ENCODE results near the gene GBA2. TPM values are rescaled to one million over a fixed set of nuclear protein-coding genes. Genes with fewer than 3 reads are reported as not detected.
A peak's percentile ranks its signal among the peaks of the same experiment; 100 is the strongest.

The GBA2 gene
- total RNA-seq, 1 donor from 2014 or later: 130 TPM

DNA sequence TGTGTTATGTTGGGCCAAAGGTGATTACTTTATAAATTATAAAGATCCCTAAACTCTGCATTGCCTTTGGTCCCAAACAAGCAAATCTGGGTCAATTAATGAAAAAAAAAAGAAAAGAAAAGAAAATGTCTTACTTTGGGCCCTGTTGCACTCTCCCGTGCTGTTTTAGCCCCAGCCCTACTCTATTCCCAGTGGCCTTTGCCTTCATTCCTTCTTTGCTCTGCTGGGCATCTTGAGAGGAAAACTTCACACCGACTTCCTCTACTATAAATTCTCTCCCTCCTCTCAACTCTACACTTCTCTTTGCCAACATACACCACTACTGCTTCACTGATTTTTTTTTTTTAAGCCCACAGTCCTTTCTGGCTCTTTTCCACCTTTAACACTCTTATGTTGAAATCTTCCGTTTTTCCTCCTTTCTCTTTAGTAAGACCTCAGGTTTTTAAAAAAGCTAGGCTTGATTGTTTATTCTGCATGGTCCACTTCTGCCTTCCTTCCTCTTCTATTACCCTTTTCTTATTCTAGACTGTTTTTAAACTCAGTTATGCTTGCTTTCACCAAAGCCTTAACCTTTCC lies 9.5 kb upstream of the GBA2 start:
- no peak for DNase-seq (ENCODE audit: low spot score, unreplicated experiment)
- no peaks in the 10 kb centered on the region for H3K27me3 Mint-ChIP-seq
- peak overlapping the region; percentile 97 for H3K4me3 Mint-ChIP-seq (ENCODE audit: low read depth)
- H3K27ac Mint-ChIP-seq: peak overlapping the region; percentile 78
- H3K9me3 Mint-ChIP-seq (ENCODE audit: low read depth): no peaks in the 10 kb centered on the region
- H3K4me1 Mint-ChIP-seq (ENCODE audit: low read depth): peaks cover 30% of the 10 kb centered on the region
- no peak for TF ChIP-seq CTCF (IDR thresholded peaks at IDR 0.05; ENCODE audit: unreplicated experiment)
- peaks cover 4% of the 10 kb centered on the region for H3K36me3 Mint-ChIP-seq (ENCODE audit: insufficient read depth)

DNA sequence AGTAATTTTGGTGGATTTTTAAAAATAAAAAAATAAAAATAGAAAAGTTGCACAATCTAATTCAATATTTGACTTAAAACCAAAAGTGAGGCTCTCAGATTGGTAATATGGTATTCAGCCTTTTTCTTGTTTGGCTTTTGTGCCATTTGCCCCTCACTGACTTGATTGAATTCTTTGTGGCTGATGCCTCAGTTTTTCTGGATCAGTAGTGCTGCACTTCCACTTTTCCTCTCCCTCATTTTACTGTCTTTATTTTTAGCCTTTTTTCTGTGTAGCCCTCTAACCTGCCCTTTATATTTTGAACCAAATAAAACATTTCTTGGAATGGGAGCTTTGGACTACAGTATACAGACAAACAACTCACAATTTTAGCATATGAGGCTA lies 8.9 kb upstream of the GBA2 start:
- peak overlapping the region; percentile 78 for H3K27ac Mint-ChIP-seq

GRCh38 chr9:35757226-35757891 lies 8.3 kb upstream of the GBA2 start:
- TF ChIP-seq CTCF (IDR thresholded peaks at IDR 0.05; ENCODE audit: unreplicated experiment): no peak
- H3K9me3 Mint-ChIP-seq (ENCODE audit: low read depth): no peaks in the 10 kb centered on the region
- H3K27me3 Mint-ChIP-seq: no peaks in the 10 kb centered on the region

More for the DNA sequence above, 8.9 kb upstream of the GBA2 start:
- peaks cover 30% of the 10 kb centered on the region for H3K4me1 Mint-ChIP-seq (ENCODE audit: low read depth)
- H3K4me3 Mint-ChIP-seq (ENCODE audit: low read depth): peak overlapping the region; percentile 97
- H3K9me3 Mint-ChIP-seq (ENCODE audit: low read depth): no peaks in the 10 kb centered on the region
- DNase-seq (ENCODE audit: low spot score, unreplicated experiment): no peak
- peaks cover 8% of the 10 kb centered on the region for H3K36me3 Mint-ChIP-seq (ENCODE audit: insufficient read depth)
- H3K27me3 Mint-ChIP-seq: no peaks in the 10 kb centered on the region
- no peak for TF ChIP-seq CTCF (IDR thresholded peaks at IDR 0.05; ENCODE audit: unreplicated experiment)

DNA sequence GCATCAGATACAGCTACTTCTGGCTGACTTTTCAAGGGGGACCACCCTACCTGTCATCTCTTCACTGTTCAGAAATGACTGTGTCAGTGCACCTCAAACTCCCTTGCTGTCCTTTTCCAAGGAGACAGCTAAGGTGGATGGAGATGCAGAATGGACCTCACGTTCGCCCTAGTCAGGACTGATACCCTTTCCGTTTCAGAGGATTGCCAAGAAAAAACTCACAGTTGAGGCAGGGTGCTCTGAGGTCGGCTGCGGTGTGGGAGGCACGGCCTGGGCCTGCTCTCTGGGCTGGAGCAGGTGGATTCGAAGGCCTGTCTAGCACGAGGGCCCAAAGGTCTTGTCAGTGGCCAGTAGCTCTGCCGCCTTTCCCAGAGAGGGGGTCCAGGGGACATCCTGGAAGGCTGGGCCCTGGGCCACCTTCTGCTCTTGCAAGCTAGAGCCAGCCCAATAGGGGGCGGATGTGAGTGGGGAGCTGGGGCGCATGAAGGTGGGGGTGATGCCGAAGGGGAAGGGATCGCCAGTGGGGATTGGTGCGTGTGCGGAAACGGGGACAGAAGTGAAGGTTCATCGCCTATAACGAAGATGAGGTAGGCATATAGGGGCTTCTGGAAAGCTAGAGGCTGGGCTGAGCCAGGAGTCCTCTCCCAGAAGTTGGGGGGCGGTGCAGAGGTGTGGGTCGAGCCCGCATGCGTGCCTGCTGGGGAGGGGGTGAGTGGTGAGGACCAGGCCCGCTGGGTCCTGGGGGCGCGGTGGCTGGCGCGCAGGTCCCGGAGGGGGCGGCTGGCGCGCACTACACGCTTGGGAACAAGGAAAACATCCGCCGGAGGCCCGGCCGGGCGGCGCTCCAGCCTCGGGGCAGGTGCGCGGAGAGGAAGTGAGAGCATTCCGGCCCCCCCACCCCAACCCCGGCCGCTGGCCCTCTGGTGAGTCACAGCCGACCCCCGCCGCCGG lies 7.5 kb upstream of the GBA2 start:
- Mint-ChIP-seq H3K27me3 (no peaks in the 10 kb centered on the region), H3K4me1 (ENCODE audit: low read depth) (peaks cover 30% of the 10 kb centered on the region), H3K4me3 (ENCODE audit: low read depth) (peak overlapping the region; percentile 97), H3K36me3 (ENCODE audit: insufficient read depth) (peaks cover 13% of the 10 kb centered on the region), H3K27ac (peak overlapping the region; percentile 97), H3K9me3 (ENCODE audit: low read depth) (no peaks in the 10 kb centered on the region)
- peak; percentile 64 for TF ChIP-seq CTCF (IDR thresholded peaks at IDR 0.05; ENCODE audit: unreplicated experiment)
- DNase-seq (ENCODE audit: low spot score, unreplicated experiment): peak; percentile 75

More at GRCh38 chr9:35757226-35757891, 8.3 kb upstream of the GBA2 start:
- Mint-ChIP-seq H3K4me3 (ENCODE audit: low read depth) (peak overlapping the region; percentile 97), H3K4me1 (ENCODE audit: low read depth) (peaks cover 30% of the 10 kb centered on the region), H3K27ac (peak overlapping the region; percentile 97), H3K36me3 (ENCODE audit: insufficient read depth) (peaks cover 10% of the 10 kb centered on the region)
- peak; percentile 44 for DNase-seq (ENCODE audit: low spot score, unreplicated experiment)

- Mint-ChIP-seq H3K27ac (no peak overlapping the region), H3K4me1 (ENCODE audit: low read depth) (peaks cover 23% of the 10 kb centered on the region), H3K4me3 (ENCODE audit: low read depth) (no peak overlapping the region), H3K9me3 (ENCODE audit: low read depth) (no peaks in the 10 kb centered on the region), H3K27me3 (no peaks in the 10 kb centered on the region), H3K36me3 (ENCODE audit: insufficient read depth) (peaks cover 16% of the 10 kb centered on the region)
- no peak for DNase-seq (ENCODE audit: low spot score, unreplicated experiment)
- TF ChIP-seq CTCF (IDR thresholded peaks at IDR 0.05; ENCODE audit: unreplicated experiment): no peak
These were observed 6.0 kb upstream of the GBA2 start for GRCh38 chr9:35755071-35755470.

Data from progenitor cell of endocrine pancreas (in vitro differentiated cells).